ENCODE results near the gene KNDC1.

Gene KNDC1

GRCh38 chr10:133243593-133243992 lies 83.6 kb downstream of the KNDC1 start:
- no peak for TF ChIP-seq ZBTB26 (tag by site-specific recombination; optimal IDR thresholded peaks at IDR 0.05)
- TF ChIP-seq ZNF654 (tag by site-specific recombination; IDR thresholded peaks at IDR 0.05; ENCODE audit: low read depth), result no peak
- peak; percentile 54; the same call in 1 of the 2 replicates for TF ChIP-seq ZIC2 (tag by site-specific recombination; IDR thresholded peaks at IDR 0.05)
- TF ChIP-seq IKZF3 (tag by site-specific recombination; IDR thresholded peaks at IDR 0.05), result no peak
- TF ChIP-seq ZBTB6 (tag by site-specific recombination; IDR thresholded peaks at IDR 0.05), result no peak
- ChIA-PET CTCF (no interaction called here), POLR2A (no interaction called here)
- Histone ChIP-seq H3K4me3 (ENCODE audit: low read depth, low read length) (no peak overlapping the region), H3K4me1 (ENCODE audit: control insufficient read depth, insufficient read depth, low read length) (no peaks in the 10 kb centered on the region), H3K36me3 (ENCODE audit: control insufficient read depth in 2 of 2, insufficient read depth in 1 of 2, low read length in 2 of 2) (no peaks in the 10 kb centered on the region), H3K27ac (ENCODE audit: extremely low read depth, low read depth, low read length) (no peak overlapping the region), H3K9me3 (ENCODE audit: control insufficient read depth, insufficient read depth, low read depth, low read length) (no peaks in the 10 kb centered on the region)

GRCh38 chr10:133245439-133246235 lies 85.6 kb downstream of the KNDC1 start:
- TF ChIP-seq GLIS2 (tag by site-specific recombination; IDR thresholded peaks at IDR 0.05) (peak; percentile 59; the same call in 1 of the 2 replicates), ZIC2 (tag by site-specific recombination; IDR thresholded peaks at IDR 0.05) (peak; percentile 72), GLIS1 (tag by site-specific recombination; IDR thresholded peaks at IDR 0.05) (peak; percentile 50; the same call in 1 of the 2 replicates), ZBTB11 (tag by site-specific recombination; conservative IDR thresholded peaks at IDR 0.05; ENCODE audit: low read depth) (no peak), REPIN1 (tag by site-specific recombination; IDR thresholded peaks at IDR 0.05; ENCODE audit: low read depth) (no peak), KLF1 (tag by site-specific recombination; IDR thresholded peaks at IDR 0.05) (peak; percentile 51), ZNF223 (tag by site-specific recombination; IDR thresholded peaks at IDR 0.05) (peak; percentile 62; the same call in 1 of the 2 replicates), ZBTB17 (tag by site-specific recombination; IDR thresholded peaks at IDR 0.05) (peak; percentile 54; the same call in 1 of the 2 replicates)
- POLR2A ChIA-PET, result no interaction called here
- no peaks in the 10 kb centered on the region for H3K36me3 ChIP-seq (ENCODE audit: control insufficient read depth in 2 of 2, insufficient read depth in 1 of 2, low read length in 2 of 2)
- H3K9me3 ChIP-seq (ENCODE audit: control insufficient read depth, insufficient read depth, low read depth, low read length), result no peaks in the 10 kb centered on the region
- no peaks in the 10 kb centered on the region for H3K4me1 ChIP-seq (ENCODE audit: control insufficient read depth, insufficient read depth, low read length)
- no peak overlapping the region for H3K4me3 ChIP-seq (ENCODE audit: low read depth, low read length)
- H3K27ac ChIP-seq (ENCODE audit: extremely low read depth, low read depth, low read length), result 0 out of 2 replicates have a peak overlapping the region, but pooled peaks have one; percentile 30
- CTCF ChIA-PET, result interaction anchor here (0.7 to 1.3 kb wide), 4 partner anchors 15 to 344 kb away, joined by 3 to 5 read pairs (median 3); no protein-coding TSS in a partner anchor

- TF ChIP-seq ZSCAN30 (tag by site-specific recombination; IDR thresholded peaks at IDR 0.05) (no peak), ZNF785 (tag by site-specific recombination; IDR thresholded peaks at IDR 0.05) (no peak), ZNF10 (tag by site-specific recombination; IDR thresholded peaks at IDR 0.05) (no peak), ZNF561 (tag by site-specific recombination; IDR thresholded peaks at IDR 0.05; ENCODE audit: borderline replicate concordance) (no peak), ZNF280C (tag by site-specific recombination; IDR thresholded peaks at IDR 0.05) (no peak)
- H3K36me3 ChIP-seq (ENCODE audit: control insufficient read depth in 2 of 2, insufficient read depth in 1 of 2, low read length in 2 of 2), result no peaks in the 10 kb centered on the region
- H3K4me3 ChIP-seq (ENCODE audit: low read depth, low read length), result no peak overlapping the region
- ChIA-PET POLR2A (no interaction called here), CTCF (interaction anchor here (0.6 to 1.5 kb wide), 4 partner anchors 11 to 344 kb away, joined by 3 to 4 read pairs (median 4); no protein-coding TSS in a partner anchor)
- no peak overlapping the region for H3K27ac ChIP-seq (ENCODE audit: extremely low read depth, low read depth, low read length)
- no peaks in the 10 kb centered on the region for H3K9me3 ChIP-seq (ENCODE audit: control insufficient read depth, insufficient read depth, low read depth, low read length)
- H3K4me1 ChIP-seq (ENCODE audit: control insufficient read depth, insufficient read depth, low read length), result no peaks in the 10 kb centered on the region
These were observed 86.2 kb downstream of the KNDC1 start for GRCh38 chr10:133246236-133246626.
